NCI-H748 treated with DMSO at 0.1 percent for 48 hours (cell line): ENCODE results near the gene TYMP.

Source experiments
- DNase-seq: peaks from one replicate; lab custom pipeline; 2025; lab: John Stamatoyannopoulos, UW

Gene TYMP

GRCh38 chr22:50505276-50505775 is 24.5 kb downstream of the TYMP start:
- DNase-seq: no peak

- no peak for DNase-seq
Observed at GRCh38 chr22:50504369-50505211, 25.2 kb downstream of the TYMP start.

- no peak for DNase-seq
Observed at GRCh38 chr22:50503475-50504145, 26.2 kb downstream of the TYMP start.

- no peak for DNase-seq
Observed at GRCh38 chr22:50502628-50503474, 27.0 kb downstream of the TYMP start.

GRCh38 chr22:50502096-50502495 is 27.7 kb downstream of the TYMP start:
- no peak for DNase-seq

GRCh38 chr22:50500452-50500851 is 29.4 kb downstream of the TYMP start:
- no peak for DNase-seq

GRCh38 chr22:50498322-50498890 is 31.4 kb downstream of the TYMP start:
- peak; percentile 78 for DNase-seq

GRCh38 chr22:50497093-50497492 is 32.7 kb downstream of the TYMP start:
- no peak for DNase-seq

GRCh38 chr22:50490531-50491308 is 39.1 kb downstream of the TYMP start:
- DNase-seq: no peak

GRCh38 chr22:50489363-50490243 is 40.2 kb downstream of the TYMP start:
- DNase-seq: no peak

- no peak for DNase-seq
Observed at GRCh38 chr22:50488886-50489285, 40.9 kb downstream of the TYMP start.

- no peak for DNase-seq
Observed at GRCh38 chr22:50488006-50488677, 41.7 kb downstream of the TYMP start.

- no peak for DNase-seq
Observed at GRCh38 chr22:50487290-50488005, 42.4 kb downstream of the TYMP start.

GRCh38 chr22:50486561-50487289 is 43.1 kb downstream of the TYMP start, which contains the start of gene MIOX:
Gene MIOX (plus strand): TSS chr22:50486859. CDS start chr22:50486898, 39 bp downstream.
- DNase-seq: no peak

GRCh38 chr22:50485221-50486131 is 44.3 kb downstream of the TYMP start:
- no peak for DNase-seq

- no peak for DNase-seq
Observed at GRCh38 chr22:50483977-50484853, 45.6 kb downstream of the TYMP start.
